HG03354 (cell line): Measurements from ENCODE around the gene CBS.
"Not testable (repeated sequence)": the region's sequence is repeated elsewhere in the genome, so short reads cannot be mapped to it uniquely, and the experiment has no call there.

ENCODE experiments used
- ATAC-seq: cut with Tn5 transposase; IDR thresholded peaks from one replicate; pipeline ENCODE4 v1.9.1; 2021; ENCODE audit warnings: mild to moderate bottlenecking; ENCODE audit not compliant: unreplicated experiment, poor library complexity, severe bottlenecking

CBS gene

GRCh38 chr21:43072742-43073141, 2.9 kb downstream of the CBS start:
- not testable (repeated sequence) for ATAC-seq

GRCh38 chr21:43069682-43070081, 6.0 kb downstream of the CBS start:
- not testable (repeated sequence) for ATAC-seq

GRCh38 chr21:43068065-43068464, 7.6 kb downstream of the CBS start:
- ATAC-seq: not testable (repeated sequence)

- ATAC-seq: not testable (repeated sequence)
Observed at GRCh38 chr21:43066690-43067089, 8.9 kb downstream of the CBS start.

- not testable (repeated sequence) for ATAC-seq
Observed at GRCh38 chr21:43065991-43066390, 9.6 kb downstream of the CBS start.

- not testable (repeated sequence) for ATAC-seq
Observed at GRCh38 chr21:43064265-43064917, 11.2 kb downstream of the CBS start.

- not testable (repeated sequence) for ATAC-seq
Observed at GRCh38 chr21:43062955-43063664, 12.5 kb downstream of the CBS start.

- not testable (repeated sequence) for ATAC-seq
Observed at GRCh38 chr21:43053112-43053511, 22.5 kb downstream of the CBS start.

- ATAC-seq: not testable (repeated sequence)
Observed at GRCh38 chr21:43045876-43046821, 29.5 kb downstream of the CBS start.

- not testable (repeated sequence) for ATAC-seq
Observed at GRCh38 chr21:43045165-43045875, 30.3 kb downstream of the CBS start.

- ATAC-seq: not testable (repeated sequence)
Observed at GRCh38 chr21:43044547-43044946, 31.1 kb downstream of the CBS start.

GRCh38 chr21:43043291-43043690, 32.3 kb downstream of the CBS start:
- not testable (repeated sequence) for ATAC-seq

- ATAC-seq: not testable (repeated sequence)
Observed at GRCh38 chr21:43042169-43042568, 33.5 kb downstream of the CBS start.

GRCh38 chr21:43038659-43039044, 37.0 kb downstream of the CBS start:
- ATAC-seq: not testable (repeated sequence)

- ATAC-seq: not testable (repeated sequence)
Observed at GRCh38 chr21:43037918-43038658, 37.5 kb downstream of the CBS start.

- ATAC-seq: not testable (repeated sequence)
Observed at GRCh38 chr21:43036889-43037288, 38.7 kb downstream of the CBS start.

- ATAC-seq: no peak
Observed at GRCh38 chr21:43034826-43035225, 40.8 kb downstream of the CBS start.

- ATAC-seq: no peak
Observed at GRCh38 chr21:43034101-43034500, 41.5 kb downstream of the CBS start.

- no peak for ATAC-seq
Observed at GRCh38 chr21:43031121-43031619, 44.5 kb downstream of the CBS start.
